ENCODE data around the gene PPP2R5C. TPM values are rescaled to one million over a fixed set of nuclear protein-coding genes. Genes with fewer than 3 reads are reported as not detected.
A peak's percentile ranks its signal among the peaks of the same experiment; 100 is the strongest.

The PPP2R5C gene
- total RNA-seq, 1 donor from 2014 or later = 87.2 TPM

DNA sequence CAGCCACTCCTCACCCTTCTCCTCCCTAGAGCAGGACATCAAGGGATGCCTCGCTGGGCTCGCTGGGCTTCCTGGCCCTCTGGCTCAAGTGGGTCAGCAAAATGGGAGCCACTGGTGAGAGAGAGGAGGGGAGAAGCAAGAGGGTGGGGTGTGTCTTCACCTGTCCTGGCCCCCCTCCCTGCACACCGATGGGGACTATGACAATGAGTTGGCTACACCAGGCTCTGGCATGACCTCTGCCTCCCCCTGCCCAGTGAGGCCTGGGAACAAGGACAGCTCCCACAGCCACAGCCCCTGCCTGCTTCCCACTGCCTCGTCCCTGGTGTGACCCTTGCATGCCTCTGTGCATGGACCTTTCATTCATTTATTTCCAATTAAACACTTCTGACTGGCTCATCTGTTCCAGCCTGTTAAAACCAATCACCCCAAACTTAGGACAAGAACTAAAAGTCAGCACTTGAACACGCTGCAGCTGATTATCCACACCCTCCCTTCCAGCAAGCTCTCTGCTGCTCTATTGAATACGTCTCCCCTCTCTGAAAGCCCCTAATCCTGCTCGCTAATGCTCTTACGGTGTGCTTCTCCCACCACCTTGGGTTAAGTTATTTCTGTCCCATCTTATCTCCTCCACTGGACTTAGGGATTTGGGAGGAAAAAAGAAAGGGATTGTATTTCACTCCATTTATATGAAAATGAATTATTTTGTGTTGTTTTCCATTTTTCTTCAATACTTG is 5.8 kb upstream of the PPP2R5C start:
- no peak for DNase-seq

DNA sequence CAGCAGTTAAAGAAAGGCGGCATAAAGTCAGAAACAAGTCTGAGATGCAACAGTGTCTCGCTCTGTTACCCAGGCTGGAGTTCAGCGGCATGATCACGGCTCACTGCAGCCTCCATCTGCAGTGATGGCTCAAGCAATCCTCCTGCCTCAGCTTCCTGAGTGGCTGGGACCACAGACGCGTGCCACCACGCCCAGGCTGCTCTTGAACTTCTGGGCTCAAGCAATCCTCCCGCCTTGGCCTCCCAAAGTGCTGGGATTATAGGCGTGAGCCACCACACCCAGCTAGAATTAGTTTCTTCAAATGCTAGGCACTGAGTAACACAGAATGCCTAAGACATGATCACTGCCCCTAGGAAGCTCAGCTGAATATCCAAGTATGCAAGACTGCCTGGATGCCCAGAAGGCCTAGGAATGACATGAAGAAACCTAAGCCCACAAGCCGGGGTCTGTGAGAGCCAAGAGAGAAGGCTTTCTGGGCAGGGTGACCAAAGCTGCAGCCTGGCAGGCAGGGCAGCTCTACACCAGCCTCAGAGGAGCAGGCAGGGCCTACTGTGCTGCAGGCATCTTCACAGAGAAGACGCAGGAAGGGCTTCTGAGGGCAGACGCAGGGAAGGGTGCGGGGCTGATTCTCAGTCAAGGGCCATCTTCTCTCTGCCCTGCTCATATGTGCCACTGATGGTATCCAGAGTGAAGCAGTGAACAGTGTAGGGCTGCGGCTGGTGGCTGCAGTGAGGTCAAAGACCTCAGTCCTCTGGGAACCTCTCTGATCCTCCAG is 4.3 kb upstream of the PPP2R5C start:
- no peak for DNase-seq

DNA sequence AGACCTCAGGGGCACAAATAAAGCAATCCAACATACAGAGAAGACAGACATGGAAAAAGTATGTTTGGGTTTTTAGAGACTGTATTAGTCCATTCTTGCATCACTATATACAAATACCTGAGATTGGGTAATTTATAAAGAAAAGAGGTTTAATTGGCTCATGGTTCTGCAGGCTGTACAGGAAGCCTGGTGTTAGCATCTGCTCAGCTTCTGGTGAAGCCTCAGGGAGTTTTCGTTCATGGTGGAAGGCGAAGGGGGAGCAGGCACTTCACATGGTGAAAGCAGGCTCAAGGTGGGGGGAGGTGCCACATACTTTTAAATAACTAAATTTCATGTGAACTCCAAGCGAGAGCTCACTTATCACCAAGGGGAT is 3.7 kb upstream of the PPP2R5C start:
- DNase-seq = no peak

DNA sequence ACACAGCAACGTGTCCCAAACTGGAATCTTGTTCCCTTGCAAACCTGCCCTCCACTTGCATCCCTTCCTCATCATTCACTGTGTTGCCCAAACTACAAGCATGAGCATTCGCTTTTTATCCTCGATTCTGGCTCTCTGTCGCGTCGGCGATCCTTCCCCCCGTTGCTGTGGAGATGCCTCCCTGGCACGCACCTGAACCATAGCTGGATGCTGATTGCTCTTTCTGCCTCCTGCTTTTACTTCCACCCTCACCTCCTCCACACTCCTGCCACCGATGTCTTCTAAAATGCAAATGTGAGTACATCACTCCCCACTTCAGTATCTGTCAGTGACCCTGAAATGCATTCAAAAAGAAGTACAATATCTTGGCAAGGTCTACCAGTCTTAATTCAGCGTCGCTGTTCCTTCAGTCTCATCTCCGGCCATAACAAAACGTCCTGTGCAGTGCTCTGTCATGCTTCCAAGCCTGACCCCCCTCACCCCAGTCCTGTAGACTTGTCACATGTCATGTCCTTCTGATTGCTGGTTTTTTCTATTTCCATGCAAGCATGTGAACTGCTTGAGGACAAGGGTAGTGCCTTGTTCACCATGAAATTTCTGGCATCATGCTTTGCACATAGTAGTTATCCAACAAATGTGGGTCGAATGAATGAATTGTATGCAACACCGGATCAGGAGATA is 2.5 kb upstream of the PPP2R5C start:
- DNase-seq = no peak

DNA sequence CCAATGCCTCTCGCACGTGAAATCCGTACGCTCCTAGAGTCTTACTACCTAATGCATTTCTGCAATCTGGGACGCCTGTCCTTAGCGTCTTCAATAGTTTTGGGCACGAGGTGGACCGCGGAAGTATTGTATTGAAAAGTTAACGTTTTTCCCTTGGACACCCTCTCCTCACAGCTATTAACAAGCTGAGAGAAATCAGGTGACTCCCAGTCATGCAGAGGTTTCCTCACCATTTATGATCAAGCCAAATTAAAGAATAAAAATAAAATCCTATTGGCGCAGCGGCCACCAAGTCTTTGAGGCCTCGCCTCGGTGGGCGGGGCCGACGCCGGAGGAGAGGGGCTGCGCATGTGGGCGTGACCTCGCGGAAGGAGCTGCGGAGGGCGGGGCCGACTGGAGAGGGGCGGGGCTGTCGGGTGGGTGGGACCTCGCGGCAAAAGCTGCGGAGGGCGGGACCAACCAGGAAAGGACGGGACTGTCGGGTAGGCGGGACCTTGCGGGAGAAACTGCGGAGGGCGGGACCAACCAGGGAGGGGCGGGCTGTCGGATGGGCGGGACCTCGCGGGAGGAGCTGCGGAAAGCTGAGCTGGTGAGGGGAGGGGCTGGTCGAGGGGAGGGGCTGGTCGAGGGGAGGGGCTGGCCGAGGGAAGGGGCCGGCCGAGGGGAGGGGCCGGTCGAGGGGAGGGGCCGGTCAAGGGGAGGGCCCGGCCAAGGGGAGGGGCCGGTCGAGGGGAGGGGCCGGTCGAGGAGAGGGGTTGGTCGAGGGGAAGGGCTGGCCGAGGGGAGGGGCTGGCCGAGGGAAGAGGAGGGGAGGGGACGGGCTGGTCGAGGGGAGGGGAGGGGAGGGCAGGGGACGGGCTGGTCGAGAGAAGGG is 1.1 kb upstream of the PPP2R5C start:
- peak; percentile 99 for DNase-seq

DNA sequence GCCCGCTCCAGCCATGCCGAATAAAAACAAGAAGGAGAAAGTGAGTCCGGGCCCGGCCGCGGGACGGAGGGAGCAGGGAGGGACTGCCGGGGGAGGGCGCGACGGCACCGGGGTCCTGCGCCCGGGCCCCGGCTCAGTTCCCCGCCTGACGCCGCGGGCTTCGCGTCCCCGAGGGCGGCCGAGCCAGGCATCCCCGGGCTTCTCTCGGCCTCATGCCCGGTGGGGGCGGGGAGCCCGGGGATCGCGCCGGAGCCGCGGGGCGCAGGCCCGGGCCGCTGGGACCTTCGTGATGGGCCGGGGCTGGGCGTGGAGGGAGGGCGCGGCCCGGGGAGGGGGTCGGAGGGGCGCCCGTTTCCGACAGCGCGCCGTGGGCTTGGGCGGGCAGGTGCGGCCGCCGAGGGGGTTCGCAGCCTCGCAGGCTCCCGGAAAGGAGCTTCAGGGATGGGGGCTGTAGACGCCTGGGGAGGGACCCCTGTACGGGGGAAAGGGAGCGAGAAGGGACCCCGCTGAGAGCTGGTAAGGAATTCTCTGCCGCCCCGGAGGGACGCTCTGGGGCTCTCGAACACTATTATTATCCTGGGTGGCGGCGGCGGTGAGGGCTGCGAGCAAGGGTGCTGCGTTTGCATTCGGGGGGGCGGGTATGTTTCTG is 496 bp downstream of the PPP2R5C start:
- DNase-seq = no peak

DNA sequence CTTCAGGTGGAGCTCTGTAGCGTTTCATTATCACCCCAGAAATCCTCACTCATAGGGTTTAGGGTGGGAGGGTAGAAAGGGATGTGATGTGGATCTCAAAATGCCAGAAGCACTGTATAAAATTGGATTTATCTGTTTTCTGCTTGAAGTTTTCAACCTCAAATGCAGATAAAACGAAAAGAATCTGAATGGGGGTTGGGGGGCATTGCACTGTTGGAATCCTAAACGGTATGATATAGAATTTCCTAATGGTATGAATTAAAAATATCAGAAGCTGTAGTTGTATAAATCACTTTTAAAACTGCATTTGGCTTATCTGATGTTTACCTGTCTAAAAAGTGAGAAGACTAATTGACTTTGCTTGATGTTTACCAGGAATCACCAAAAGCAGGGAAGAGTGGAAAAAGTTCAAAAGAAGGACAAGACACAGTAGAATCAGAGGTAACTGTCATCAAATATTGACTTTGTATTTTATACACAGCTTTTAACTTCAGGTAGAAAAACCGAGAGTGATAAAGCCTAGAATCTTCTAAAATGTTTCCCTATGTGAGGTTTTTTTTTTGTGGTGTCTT is 1.1 kb downstream of the PPP2R5C start:
- no peak for DNase-seq

DNA sequence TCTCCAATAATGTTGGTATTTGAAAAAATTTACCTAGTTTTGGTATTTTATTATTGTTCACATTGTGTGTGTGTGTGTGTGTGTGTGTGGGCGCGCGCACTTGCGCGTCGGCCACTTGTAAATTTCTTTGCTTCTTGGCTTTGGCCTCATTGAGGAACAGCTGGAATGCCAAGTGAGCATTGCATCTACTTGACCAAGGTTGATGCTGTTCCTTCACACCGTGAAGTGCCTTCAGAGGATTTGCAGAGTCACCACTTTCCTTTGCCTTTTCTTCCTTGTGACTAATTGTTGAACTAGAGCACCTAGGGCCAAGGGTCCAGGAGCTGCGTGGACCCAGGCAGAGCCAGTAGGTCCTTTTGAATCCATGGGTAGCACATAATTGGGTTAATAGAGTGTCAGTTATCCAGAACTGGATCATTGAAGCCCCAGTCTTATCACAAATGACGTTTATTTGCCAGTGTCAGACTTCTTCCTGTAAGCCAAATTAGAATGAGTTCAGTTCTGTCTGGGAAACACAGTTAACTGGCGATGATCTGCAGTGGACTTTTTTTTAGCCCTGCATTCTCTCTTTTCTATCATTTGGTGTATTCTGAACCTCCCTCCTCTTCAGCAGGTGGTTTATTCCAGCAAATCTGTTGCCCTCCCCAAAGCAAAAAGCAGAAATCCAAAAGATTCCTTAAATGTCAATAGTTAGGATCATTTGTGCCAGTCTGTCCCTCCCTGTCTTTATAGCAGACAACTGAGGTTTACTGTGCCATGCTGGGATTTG is 2.6 kb downstream of the PPP2R5C start:
- DNase-seq = no peak

DNA sequence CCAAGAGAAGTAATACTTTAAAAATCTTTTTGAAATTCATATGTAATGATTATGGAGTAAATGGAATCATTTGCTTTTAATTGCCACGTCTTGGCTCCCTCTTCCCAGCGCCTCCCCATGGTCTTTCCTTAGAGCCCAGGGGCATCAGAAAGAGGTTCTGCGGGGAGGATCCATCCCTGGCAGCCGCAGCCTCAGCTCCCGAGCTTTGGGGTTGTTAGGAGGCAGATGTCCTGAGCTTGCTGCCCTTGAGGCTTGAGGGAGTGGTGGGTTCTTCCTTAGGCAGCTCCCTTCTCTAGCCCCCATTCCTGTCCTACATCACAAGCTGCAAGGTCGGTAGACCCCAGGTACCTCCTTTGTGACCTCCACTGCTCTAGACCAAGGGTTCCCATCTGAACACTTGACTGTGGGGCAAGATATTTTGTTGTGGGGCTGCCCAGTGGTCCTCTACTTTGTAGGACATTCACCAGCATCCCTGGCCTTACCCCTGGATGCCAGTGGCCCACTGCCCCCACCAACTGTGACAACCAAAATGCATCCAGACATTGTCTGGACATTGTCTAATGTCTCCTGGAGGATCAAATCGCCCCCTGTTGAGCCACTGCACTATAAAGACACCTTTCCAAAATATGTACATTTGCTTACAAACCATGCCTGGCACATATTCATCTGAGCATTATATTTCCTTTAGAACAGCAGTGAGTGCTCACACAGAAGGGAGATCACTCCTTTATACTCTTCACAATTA is 6.3 kb downstream of the PPP2R5C start:
- no peak for DNase-seq

DNA sequence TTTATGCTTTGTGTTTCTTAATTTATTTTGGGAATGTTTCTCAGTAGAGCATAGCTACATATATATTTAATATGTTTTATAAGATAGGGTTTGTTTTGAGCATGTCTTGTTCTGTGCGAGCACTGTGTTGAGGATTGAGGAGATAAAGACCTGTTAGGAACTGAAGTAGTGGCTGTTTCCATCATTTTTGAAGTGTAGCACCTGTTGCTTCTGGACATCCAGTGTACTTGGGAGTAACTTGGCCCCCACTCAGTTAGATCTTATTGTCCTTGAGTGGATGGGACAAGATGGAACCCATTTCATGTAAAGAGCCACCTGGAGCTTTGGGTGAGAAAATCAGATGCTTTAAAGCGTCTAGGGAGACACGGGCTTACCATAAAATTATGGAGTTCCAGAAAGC is 8.7 kb downstream of the PPP2R5C start:
- DNase-seq = no peak

DNA sequence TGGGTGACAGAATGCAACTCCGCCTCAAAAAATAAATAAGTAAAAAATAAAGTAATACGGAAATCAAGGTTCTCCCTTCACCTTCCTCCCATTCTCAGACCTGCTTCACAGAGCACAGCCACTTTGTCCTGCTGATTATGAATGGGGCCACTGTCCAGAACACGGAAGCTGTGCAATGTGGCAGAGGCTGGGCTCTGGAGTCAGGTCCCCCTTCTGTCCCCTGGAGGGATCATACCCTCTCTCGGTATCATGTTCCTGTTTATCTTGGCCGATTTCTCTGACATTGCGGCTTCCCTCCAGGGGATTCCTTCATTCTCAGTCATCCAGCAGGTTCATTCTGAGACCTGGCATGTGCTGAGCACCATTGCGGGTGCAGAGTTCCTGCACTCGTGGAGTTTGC is 11.3 kb downstream of the PPP2R5C start:
- no peak for DNase-seq

DNA sequence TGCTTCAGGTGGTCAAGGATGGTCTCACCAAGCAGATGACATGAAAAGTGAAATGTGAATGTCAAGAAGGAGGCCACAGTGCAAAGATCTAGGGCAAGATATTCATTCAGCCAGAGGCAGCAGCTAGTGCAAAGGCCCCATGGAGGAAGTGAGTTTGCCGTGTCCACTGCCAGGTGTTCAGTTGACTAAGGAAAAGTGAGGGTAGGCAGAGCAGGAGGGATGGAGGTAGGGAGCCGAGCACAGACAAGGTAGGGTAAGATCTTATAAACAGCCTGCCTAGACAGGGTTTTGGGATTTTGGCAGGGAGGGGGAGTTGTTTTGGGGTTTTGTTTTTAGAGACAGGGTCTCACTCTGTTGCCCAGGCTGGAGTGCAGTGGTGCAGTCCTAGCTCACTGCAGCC is 11.9 kb downstream of the PPP2R5C start:
- no peak for DNase-seq

DNA sequence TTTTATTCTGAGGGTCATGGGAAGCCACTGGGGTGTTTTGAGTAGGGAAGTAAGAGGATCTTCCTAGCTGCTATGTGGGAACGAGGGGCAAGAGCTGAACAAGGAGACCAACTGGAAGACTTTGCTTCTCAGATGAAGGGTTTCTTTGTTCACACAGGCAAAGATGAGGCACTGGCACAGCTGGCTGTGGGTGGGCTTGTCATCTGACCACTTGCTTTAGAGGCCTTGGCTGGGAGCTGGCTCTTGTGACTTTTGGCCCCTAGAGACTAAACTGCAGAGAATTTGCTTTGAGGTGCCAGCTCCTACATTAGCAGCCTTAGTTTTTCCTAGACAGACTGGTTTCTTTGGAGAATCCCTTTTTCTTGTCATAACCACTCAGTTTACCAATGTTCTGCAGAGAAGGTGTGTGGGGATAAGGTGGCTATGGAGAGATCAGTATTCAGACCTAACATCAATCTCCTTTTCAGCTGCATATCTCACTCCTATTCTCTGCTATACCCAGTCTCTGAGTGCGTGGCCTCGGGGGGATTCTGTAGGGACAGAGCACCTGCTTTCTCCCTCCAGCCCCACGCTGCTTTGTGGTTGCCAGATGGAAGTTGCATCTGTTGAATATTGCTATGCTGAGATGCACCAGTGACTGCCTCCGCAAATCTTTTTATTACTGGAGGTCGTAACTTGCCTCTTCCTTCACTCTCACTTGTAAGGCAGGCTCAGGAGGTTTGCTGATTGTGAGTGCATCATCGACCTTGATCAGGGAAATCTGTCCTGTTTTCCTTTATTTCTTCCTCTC is 12.7 kb downstream of the PPP2R5C start:
- peak; percentile 7 for DNase-seq

DNA sequence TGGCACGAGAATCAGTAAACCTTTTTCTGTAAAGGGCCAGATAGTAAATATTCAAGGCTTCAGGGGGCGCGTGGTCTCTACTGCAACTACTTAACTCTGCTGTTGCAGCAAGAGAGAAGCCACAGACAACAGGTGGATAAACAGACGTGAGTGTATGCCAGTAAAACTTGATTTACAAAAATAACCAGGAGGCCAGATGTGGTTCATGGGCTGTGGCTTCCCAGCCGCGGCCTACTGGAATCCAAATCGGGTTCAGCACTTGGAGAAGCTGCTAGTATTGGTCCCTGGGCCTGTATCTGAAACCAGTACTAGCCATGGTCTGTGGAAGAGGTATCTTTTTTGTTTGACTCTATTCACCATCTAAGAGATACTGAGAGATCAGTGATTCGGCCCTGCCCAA is 13.3 kb downstream of the PPP2R5C start:
- DNase-seq = no peak

DNA sequence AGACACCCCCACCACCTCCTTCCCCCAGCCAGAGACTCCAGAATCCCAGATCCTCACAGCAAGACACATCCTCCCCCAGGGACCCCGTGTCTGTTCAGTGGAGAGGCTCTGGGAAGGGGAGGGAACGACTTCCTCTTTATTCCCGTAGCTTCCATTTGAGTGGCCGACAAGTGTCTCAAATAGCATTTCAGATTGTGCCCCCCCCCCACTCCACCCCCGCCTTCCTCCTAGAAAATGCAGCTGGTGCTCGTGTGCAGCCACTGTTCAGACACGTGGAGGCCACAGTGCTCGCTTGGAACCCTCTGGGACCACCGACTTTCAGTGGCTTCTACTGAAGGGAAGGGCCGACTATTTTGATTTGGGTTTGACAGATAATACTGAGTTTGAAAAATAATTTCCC is 14.3 kb downstream of the PPP2R5C start:
- DNase-seq = no peak

DNA sequence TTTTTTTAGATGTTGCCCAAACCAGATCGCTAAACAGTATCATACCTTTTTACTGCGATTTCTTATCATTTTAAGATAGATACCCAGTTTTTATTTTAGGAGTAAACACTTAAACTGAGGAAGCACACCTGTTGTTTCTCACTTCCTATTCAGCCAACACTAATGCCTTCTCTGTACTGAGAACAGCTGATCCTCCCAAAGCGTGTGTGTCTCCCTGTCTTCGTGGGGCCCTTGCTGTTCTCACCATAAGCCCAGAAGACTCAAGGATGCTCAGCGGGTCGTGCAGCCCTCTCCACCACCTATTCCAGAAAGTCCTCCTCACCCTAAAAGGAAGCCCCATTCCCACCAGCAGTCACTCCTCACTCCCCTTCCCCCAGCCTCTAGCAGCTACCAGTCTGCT is 14.8 kb downstream of the PPP2R5C start:
- no peak for DNase-seq

DNA sequence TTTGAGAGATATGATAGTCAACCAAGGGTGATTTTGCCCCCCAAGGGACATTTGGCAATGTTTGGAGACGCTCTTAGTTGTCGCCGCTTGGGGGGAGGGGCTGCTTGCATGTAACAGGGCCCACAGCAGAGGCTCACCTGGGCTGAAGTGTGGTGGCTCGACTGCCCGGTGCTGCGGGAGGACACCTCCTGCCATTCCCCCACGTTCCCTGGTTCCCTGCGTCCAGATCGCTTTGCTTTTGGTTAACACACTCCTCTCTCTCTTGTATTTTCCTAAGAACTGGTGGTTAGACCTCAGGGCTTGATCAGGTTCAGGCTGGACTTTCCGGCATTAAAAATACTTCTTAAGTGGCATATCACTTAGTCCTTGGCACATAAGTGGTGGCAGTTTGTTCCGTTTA is 18.9 kb downstream of the PPP2R5C start:
- DNase-seq = no peak

DNA sequence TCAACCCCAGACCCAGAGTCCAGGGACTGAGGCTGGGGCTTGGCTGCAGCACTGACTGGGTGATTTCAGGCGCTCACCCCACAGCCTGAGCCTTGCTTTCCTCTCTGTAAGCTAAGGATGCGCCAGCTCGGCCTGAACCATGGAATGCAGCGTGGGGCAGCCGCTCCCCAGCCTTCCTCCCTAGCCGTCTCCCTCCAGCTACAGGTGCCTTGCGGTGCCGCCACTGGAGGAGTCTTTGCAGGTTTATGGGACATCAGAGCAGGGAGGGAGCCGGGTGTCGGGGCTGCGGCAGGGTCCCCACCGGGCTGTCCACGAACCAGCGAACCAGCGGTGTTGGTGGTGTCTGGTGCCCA is 19.4 kb downstream of the PPP2R5C start:
- DNase-seq = no peak
